GM21423 (cell line): ENCODE data around the gene PATZ1.

Experiments
- ATAC-seq: cut with Tn5 transposase; IDR thresholded peaks from one replicate; pipeline ENCODE4 v1.9.1; 2021; ENCODE audit warnings: mild to moderate bottlenecking, moderate library complexity; ENCODE audit not compliant: unreplicated experiment

The PATZ1 gene

GRCh38 chr22:31344256-31344577 is 1.9 kb downstream of the PATZ1 start:
- no peak for ATAC-seq

- no peak for ATAC-seq
These were observed 2.6 kb downstream of the PATZ1 start for GRCh38 chr22:31343235-31344191.

- no peak for ATAC-seq
These were observed 3.6 kb downstream of the PATZ1 start for GRCh38 chr22:31342389-31343140.

GRCh38 chr22:31341386-31342088 is 4.6 kb downstream of the PATZ1 start:
- no peak for ATAC-seq

GRCh38 chr22:31340765-31341247 is 5.3 kb downstream of the PATZ1 start:
- ATAC-seq: no peak

GRCh38 chr22:31340360-31340759 is 5.8 kb downstream of the PATZ1 start:
- ATAC-seq: no peak

GRCh38 chr22:31339148-31339832 is 6.9 kb downstream of the PATZ1 start:
- ATAC-seq: no peak

- no peak for ATAC-seq
These were observed 9.0 kb downstream of the PATZ1 start for GRCh38 chr22:31337178-31337577.

GRCh38 chr22:31334329-31334728 is 11.8 kb downstream of the PATZ1 start:
- ATAC-seq: no peak

- ATAC-seq: no peak
These were observed 12.5 kb downstream of the PATZ1 start for GRCh38 chr22:31333641-31334040.

GRCh38 chr22:31332886-31333285 is 13.3 kb downstream of the PATZ1 start:
- ATAC-seq: no peak

- ATAC-seq: no peak
These were observed 14.1 kb downstream of the PATZ1 start for GRCh38 chr22:31332010-31332409.

- ATAC-seq: no peak
These were observed 16.5 kb downstream of the PATZ1 start for GRCh38 chr22:31329453-31330215.

- no peak for ATAC-seq
These were observed 17.1 kb downstream of the PATZ1 start for GRCh38 chr22:31329029-31329428.

- no peak for ATAC-seq
These were observed 17.6 kb downstream of the PATZ1 start for GRCh38 chr22:31328544-31328960.

- ATAC-seq: no peak
These were observed 18.2 kb downstream of the PATZ1 start for GRCh38 chr22:31327806-31328543.

- ATAC-seq: no peak
These were observed 19.3 kb downstream of the PATZ1 start for GRCh38 chr22:31326877-31327276.

GRCh38 chr22:31323578-31324550 is 22.3 kb downstream of the PATZ1 start:
- no peak for ATAC-seq
